ENCODE results near the gene FARP2. TPM values are rescaled to one million over a fixed set of nuclear protein-coding genes. Genes with fewer than 3 reads are reported as not detected.

The FARP2 gene
- total RNA-seq, 1 experiment from 2014 or later = 32.6 TPM

DNA sequence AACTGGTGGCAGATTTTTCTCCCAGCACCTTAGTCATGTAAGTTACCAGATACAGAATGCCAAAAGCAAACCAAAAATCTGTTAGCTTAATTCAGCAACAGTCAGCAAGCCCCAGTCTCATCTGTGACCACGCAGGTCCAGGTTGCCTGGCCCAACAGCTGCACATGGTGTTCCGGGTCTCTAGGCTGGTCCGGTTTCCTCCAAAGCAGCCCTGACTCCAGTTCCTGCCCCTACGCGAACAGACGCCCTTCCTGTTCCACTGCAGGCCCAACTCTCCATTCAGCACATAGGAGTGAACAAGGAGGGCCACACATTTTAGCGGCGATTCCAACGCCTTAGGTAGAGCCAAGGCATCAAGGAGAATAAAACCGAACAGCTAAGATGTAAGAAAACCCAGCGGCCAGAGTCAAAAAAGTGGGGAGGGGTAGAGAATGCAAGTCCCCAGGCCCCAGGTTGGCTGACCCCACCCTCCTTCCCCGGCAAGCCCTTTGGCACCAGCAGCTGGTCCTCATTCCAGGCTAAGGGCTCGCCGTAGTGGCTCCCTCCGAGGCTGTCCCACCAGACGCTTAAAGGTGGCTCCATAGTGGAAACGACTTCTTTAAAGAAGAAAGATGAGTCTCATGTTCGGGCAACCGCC, 150.8 kb downstream of the FARP2 start:
- Mint-ChIP-seq H3K27me3 (ENCODE audit: insufficient read depth, unreplicated experiment) (no peaks in the 10 kb centered on the region), H3K27ac (ENCODE audit: low read depth, unreplicated experiment) (peak overlapping the region; percentile 39), H3K36me3 (ENCODE audit: insufficient read depth, unreplicated experiment) (peaks cover 6% of the 10 kb centered on the region), H3K4me3 (ENCODE audit: unreplicated experiment) (peak overlapping the region; percentile 87), H3K9me3 (ENCODE audit: unreplicated experiment) (no peaks in the 10 kb centered on the region), H3K4me1 (ENCODE audit: insufficient read depth, unreplicated experiment) (peaks cover 13% of the 10 kb centered on the region)
- BruUV-seq (replicated peaks) = no TSS peak
- intact Hi-C loops (cut with micrococcal nuclease) = no loop called here
- TF ChIP-seq, protein P1, sequence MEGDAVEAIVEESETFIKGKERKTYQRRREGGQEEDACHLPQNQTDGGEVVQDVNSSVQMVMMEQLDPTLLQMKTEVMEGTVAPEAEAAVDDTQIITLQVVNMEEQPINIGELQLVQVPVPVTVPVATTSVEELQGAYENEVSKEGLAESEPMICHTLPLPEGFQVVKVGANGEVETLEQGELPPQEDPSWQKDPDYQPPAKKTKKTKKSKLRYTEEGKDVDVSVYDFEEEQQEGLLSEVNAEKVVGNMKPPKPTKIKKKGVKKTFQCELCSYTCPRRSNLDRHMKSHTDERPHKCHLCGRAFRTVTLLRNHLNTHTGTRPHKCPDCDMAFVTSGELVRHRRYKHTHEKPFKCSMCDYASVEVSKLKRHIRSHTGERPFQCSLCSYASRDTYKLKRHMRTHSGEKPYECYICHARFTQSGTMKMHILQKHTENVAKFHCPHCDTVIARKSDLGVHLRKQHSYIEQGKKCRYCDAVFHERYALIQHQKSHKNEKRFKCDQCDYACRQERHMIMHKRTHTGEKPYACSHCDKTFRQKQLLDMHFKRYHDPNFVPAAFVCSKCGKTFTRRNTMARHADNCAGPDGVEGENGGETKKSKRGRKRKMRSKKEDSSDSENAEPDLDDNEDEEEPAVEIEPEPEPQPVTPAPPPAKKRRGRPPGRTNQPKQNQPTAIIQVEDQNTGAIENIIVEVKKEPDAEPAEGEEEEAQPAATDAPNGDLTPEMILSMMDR (IDR thresholded peaks at IDR 0.05; ENCODE audit: unreplicated experiment) = no peak
- POLR2A ChIA-PET = interaction anchor here (0.6 to 1.3 kb wide), 6 partner anchors 21 to 288 kb away, joined by 3 to 7 read pairs (median 3); partner anchors contain the start of genes ATG4B and BOK
- DNase-seq (ENCODE audit: unreplicated experiment) = no peak
- CTCF ChIA-PET = interaction anchor here (0.6 to 0.7 kb wide), 2 partner anchors 44 to 215 kb away, joined by 3 to 7 read pairs; no protein-coding TSS in a partner anchor

- no peaks in the 10 kb centered on the region for H3K27me3 Mint-ChIP-seq (ENCODE audit: insufficient read depth, unreplicated experiment)
- no TSS peak for BruUV-seq (replicated peaks)
- H3K9me3 Mint-ChIP-seq (ENCODE audit: unreplicated experiment) = no peaks in the 10 kb centered on the region
- H3K4me1 Mint-ChIP-seq (ENCODE audit: insufficient read depth, unreplicated experiment) = peaks cover 13% of the 10 kb centered on the region
- peaks cover 6% of the 10 kb centered on the region for H3K36me3 Mint-ChIP-seq (ENCODE audit: insufficient read depth, unreplicated experiment)
- ChIA-PET CTCF (interaction anchor here (0.6 kb wide), 1 partner anchor 107 kb away, joined by 3 read pairs; no protein-coding TSS in a partner anchor), POLR2A (interaction anchor here (0.6 to 2.0 kb wide), 7 partner anchors 21 to 289 kb away, joined by 3 to 7 read pairs (median 3); partner anchors contain the start of gene BOK)
- DNase-seq (ENCODE audit: unreplicated experiment) = peak; percentile 41
- H3K27ac Mint-ChIP-seq (ENCODE audit: low read depth, unreplicated experiment) = peak overlapping the region; percentile 39
- TF ChIP-seq, protein P1 (IDR thresholded peaks at IDR 0.05; ENCODE audit: unreplicated experiment) = peak; percentile 11
- peak overlapping the region; percentile 87 for H3K4me3 Mint-ChIP-seq (ENCODE audit: unreplicated experiment)
- intact Hi-C loops (cut with micrococcal nuclease) = no loop called here
Measured at GRCh38 chr2:241507430-241508239, 151.6 kb downstream of the FARP2 start.

- peaks cover 6% of the 10 kb centered on the region for H3K36me3 Mint-ChIP-seq (ENCODE audit: insufficient read depth, unreplicated experiment)
- peak within 1 kb of the TSS; percentile 39 for H3K27ac Mint-ChIP-seq (ENCODE audit: low read depth, unreplicated experiment)
- no TSS peak for BruUV-seq (replicated peaks)
- DNase-seq (ENCODE audit: unreplicated experiment) = peak; percentile 96
- intact Hi-C loops (cut with micrococcal nuclease) = no loop called here
- TF ChIP-seq, protein P1 (IDR thresholded peaks at IDR 0.05; ENCODE audit: unreplicated experiment) = no peak
- H3K4me3 Mint-ChIP-seq (ENCODE audit: unreplicated experiment) = peak within 1 kb of the TSS; percentile 87
- CTCF ChIA-PET = interaction anchor here (0.5 kb wide), 1 partner anchor 223 kb away, joined by 6 read pairs; no protein-coding TSS in a partner anchor
- no peaks in the 10 kb centered on the region for H3K27me3 Mint-ChIP-seq (ENCODE audit: insufficient read depth, unreplicated experiment)
- peaks cover 13% of the 10 kb centered on the region for H3K4me1 Mint-ChIP-seq (ENCODE audit: insufficient read depth, unreplicated experiment)
- no peaks in the 10 kb centered on the region for H3K9me3 Mint-ChIP-seq (ENCODE audit: unreplicated experiment)
- POLR2A ChIA-PET = interaction anchor here (0.5 to 2.0 kb wide), 7 partner anchors 22 to 358 kb away, joined by 3 to 7 read pairs (median 3); partner anchors contain the start of genes BOK, D2HGDH and PPP1R7
Measured at GRCh38 chr2:241508240-241509154, 152.4 kb downstream of the FARP2 start, which contains the start of gene STK25. STK25 (minus strand) TSS chr2:241508584; CDS start chr2:241508035, 549 bp downstream.

All from MCF 10A (cell line).